Kidney capillary endothelial cell (primary cell): Measurements from ENCODE around the gene HOOK2.
"Not testable (repeated sequence)": the region's sequence is repeated elsewhere in the genome, so short reads cannot be mapped to it uniquely, and the experiment has no call there.

Source experiments
- DNase-seq: peaks from one replicate; pipeline ENCODE4 v3.0.0-alpha.2; 2018; ENCODE audit warnings: low spot score

Gene HOOK2

GRCh38 chr19:12720851-12721655, 54.3 kb downstream of the HOOK2 start:
- DNase-seq, result peak; percentile 35

GRCh38 chr19:12720296-12720695, 55.1 kb downstream of the HOOK2 start:
- no peak for DNase-seq

DNA sequence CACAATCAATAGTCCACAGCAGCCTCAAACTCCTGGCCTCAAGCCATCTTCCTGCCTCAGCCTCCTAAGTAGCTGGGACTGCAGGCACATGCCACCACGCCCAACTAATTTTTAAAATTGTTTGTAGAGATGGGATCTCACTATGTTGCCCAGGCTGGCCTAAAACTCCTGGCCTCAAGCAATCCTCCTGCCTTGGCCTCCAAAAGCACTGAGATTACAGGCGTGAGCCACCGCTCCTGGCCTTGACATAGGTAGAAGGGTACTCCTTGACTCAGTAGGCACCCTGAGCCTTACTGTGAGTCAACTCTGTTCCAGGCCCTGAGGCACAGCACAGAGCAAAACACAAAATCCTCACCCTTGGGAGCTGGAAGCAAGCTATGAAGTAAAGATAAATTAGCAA, 59.4 kb downstream of the HOOK2 start:
- no peak for DNase-seq

DNA sequence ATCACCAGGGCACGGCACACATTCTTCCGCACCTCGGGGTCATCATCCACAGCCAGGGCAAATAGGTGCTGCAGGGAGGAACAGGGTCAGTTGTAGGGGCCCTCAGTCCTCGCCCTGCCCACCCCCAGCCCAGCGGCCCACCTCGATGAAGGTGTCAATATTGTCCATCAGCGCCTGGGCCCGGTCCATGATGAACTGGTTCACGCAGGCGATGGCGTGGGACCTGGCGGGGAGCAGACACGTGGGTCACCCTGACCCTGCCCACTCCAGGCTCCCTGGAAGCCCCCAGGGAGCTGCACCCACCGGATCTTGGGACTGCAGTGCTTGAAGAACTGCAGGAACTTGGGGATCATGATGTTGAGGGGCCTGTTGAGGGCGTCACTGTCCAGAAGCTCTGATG, 60.2 kb downstream of the HOOK2 start:
- no peak for DNase-seq

DNA sequence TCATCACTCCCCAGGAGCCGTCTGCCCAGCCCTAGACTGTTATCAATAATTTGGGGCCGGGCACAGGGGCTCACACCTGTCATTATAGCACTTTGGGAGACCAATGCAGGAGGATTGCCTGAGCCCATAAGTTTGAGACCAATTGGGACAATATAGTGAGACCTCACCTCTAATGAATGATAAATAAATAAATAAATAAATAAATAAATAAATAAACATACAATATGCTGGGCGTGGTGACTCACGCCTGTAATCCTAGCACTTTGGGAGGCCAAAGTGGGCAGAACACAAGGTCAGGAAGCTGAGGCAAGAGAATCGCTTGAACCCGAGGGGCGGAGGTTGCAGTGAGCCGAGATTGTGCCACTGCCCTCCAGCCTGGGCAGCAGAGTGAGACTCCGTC, 62.0 kb downstream of the HOOK2 start:
- DNase-seq, result not testable (repeated sequence)
